Fibroblast of lung (primary cell): ENCODE data around the gene CHRNA3.

Experiments
- EZH2 ChIP-seq: IDR thresholded peaks from 2 replicates; pipeline ENCODE4 v1.5.1; 2012; ENCODE audit warnings: low read length, control low read depth, mild to moderate bottlenecking; ENCODE audit errors: missing control alignments
- TF ChIP-seq, protein P1 (sequence below), 2 donors: IDR thresholded peaks in 1 of 2; conservative IDR thresholded peaks in 1 of 2; 1 replicate in 1 of 2; 2 replicates in 1 of 2; pipeline ENCODE4 v1.5.1; 2011 to 2012; ENCODE audit warnings: low read length in 2 of 2, control low read depth in 1 of 2, inconsistent platforms in 1 of 2, low read depth in 1 of 2, mild to moderate bottlenecking in 1 of 2

DNA sequence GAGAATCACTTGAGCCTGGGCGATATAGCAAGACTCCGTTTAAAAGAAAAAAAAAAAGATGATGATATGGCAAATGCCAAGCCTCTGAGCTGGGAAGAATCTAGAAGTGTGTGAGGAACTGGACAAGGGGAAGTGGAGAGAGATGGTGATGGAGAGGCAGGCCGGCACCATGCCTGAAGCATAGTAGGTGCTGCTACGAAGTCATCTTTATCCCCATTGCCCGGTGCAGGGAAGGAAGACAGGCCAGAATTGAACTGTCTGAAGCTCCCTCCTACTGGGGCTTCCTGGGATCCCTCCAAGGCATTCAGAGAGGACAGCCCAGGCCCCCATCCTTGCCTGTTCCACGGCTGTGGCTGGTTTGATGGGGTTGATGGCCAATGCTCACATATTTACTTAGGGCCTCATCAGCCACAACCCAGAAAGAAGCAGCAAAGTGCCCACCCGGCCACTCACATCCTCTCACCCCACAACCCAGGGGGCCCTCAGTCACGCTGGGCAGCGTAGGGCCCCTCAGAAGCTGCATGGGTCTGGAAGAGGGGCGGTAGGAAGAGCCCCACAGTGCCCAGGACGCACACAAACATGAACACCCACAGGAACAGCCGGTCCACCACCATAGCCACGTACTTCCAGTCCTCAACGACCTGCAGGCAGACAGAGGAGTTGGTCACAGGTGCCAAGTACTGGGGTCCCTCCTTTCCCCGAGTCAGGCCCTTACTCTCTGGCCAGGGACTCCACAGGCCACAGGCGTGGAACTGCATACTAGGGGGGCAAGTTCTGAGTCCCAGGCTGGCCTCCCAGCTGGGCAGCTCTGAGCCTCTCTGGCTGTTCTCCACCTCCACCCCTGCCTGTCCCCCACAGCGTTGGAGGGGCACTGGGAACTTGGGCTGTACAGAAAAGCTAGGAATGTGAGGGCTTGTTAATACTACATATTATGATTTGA, 4.1 kb upstream of the CHRNA3 start:
- TF ChIP-seq, protein P1, sequence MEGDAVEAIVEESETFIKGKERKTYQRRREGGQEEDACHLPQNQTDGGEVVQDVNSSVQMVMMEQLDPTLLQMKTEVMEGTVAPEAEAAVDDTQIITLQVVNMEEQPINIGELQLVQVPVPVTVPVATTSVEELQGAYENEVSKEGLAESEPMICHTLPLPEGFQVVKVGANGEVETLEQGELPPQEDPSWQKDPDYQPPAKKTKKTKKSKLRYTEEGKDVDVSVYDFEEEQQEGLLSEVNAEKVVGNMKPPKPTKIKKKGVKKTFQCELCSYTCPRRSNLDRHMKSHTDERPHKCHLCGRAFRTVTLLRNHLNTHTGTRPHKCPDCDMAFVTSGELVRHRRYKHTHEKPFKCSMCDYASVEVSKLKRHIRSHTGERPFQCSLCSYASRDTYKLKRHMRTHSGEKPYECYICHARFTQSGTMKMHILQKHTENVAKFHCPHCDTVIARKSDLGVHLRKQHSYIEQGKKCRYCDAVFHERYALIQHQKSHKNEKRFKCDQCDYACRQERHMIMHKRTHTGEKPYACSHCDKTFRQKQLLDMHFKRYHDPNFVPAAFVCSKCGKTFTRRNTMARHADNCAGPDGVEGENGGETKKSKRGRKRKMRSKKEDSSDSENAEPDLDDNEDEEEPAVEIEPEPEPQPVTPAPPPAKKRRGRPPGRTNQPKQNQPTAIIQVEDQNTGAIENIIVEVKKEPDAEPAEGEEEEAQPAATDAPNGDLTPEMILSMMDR (conservative IDR thresholded peaks at IDR 0.05 in 1 of 2, IDR thresholded peaks at IDR 0.05 in 1 of 2; ENCODE audit: low read depth in 1 of 2, low read length in 2 of 2) = no peak
- no peak for TF ChIP-seq EZH2
